ENCODE measurements around the gene SLC25A51.
A peak's percentile ranks its signal among the peaks of the same experiment; 100 is the strongest.

SLC25A51 gene

DNA sequence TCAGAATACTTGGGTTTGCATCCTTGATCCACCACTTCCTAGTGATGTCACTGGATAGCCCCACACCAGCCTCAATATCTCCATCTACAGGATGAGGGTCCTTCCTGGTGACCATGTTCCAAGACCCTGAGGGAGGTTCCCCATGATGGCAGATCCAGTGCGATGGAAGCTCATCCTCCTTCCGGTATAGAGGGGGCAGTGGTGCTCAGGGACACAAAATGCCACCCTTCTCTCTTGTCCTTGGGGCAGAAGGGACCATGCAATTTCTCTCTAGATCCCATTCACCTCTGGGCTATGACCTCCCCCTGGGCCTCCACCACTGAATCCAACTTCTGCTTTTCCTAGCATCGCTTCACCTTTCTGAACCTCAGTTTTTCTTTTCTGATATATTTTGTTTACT lies 5.4 kb upstream of the SLC25A51 start:
- Histone ChIP-seq H3K27me3 (ENCODE audit: insufficient read depth, low read length) (peaks cover 4% of the 10 kb centered on the region; the same call in 1 of the 2 replicates), H3K27ac (ENCODE audit: low read depth, low read length) (no peak overlapping the region), H3K9ac (ENCODE audit: low read depth, low read length) (no peak overlapping the region), H3K36me3 (ENCODE audit: insufficient read depth, low read length) (no peaks in the 10 kb centered on the region), H3K9me3 (ENCODE audit: insufficient read depth, low read depth, low read length) (no peaks in the 10 kb centered on the region), H3K4me1 (ENCODE audit: insufficient read depth, low read length) (peaks cover 11% of the 10 kb centered on the region; the same call in 1 of the 2 replicates), H3K4me3 (ENCODE audit: low read length) (no peak overlapping the region)
- 96% methylated on average over 2 of the region's 3 CpGs for WGBS

- H3K9me3 ChIP-seq (ENCODE audit: insufficient read depth, low read depth, low read length), result no peaks in the 10 kb centered on the region
- no peak overlapping the region for H3K9ac ChIP-seq (ENCODE audit: low read depth, low read length)
- H3K27ac ChIP-seq (ENCODE audit: low read depth, low read length), result no peak overlapping the region
- H3K4me3 ChIP-seq (ENCODE audit: low read length), result no peak overlapping the region
- WGBS, result 91% methylated on average over 4 of the region's 4 CpGs
- H3K27me3 ChIP-seq (ENCODE audit: insufficient read depth, low read length), result peaks cover 4% of the 10 kb centered on the region; the same call in 1 of the 2 replicates
- H3K4me1 ChIP-seq (ENCODE audit: insufficient read depth, low read length), result 0 out of 2 replicates have a peak, but pooled peaks cover 11% of the 10 kb centered on the region
- no peaks in the 10 kb centered on the region for H3K36me3 ChIP-seq (ENCODE audit: insufficient read depth, low read length)
Observed at GRCh38 chr9:37908698-37909186, 4.8 kb upstream of the SLC25A51 start.

- H3K9me3 ChIP-seq (ENCODE audit: insufficient read depth, low read depth, low read length), result no peaks in the 10 kb centered on the region
- 0 out of 2 replicates have a peak, but pooled peaks cover 11% of the 10 kb centered on the region for H3K4me1 ChIP-seq (ENCODE audit: insufficient read depth, low read length)
- peaks cover 4% of the 10 kb centered on the region; the same call in 1 of the 2 replicates for H3K27me3 ChIP-seq (ENCODE audit: insufficient read depth, low read length)
- no peak overlapping the region for H3K9ac ChIP-seq (ENCODE audit: low read depth, low read length)
- H3K36me3 ChIP-seq (ENCODE audit: insufficient read depth, low read length), result no peaks in the 10 kb centered on the region
- no peak overlapping the region for H3K4me3 ChIP-seq (ENCODE audit: low read length)
- WGBS, result 85% methylated on average over 4 of the region's 4 CpGs
- no peak overlapping the region for H3K27ac ChIP-seq (ENCODE audit: low read depth, low read length)
Observed at GRCh38 chr9:37908283-37908682, 4.4 kb upstream of the SLC25A51 start.

- H3K27ac ChIP-seq (ENCODE audit: low read depth, low read length), result no peak overlapping the region
- 83% methylated on average over 11 of the region's 11 CpGs for WGBS
- peaks cover 4% of the 10 kb centered on the region; the same call in 1 of the 2 replicates for H3K27me3 ChIP-seq (ENCODE audit: insufficient read depth, low read length)
- H3K36me3 ChIP-seq (ENCODE audit: insufficient read depth, low read length), result no peaks in the 10 kb centered on the region
- no peaks in the 10 kb centered on the region for H3K9me3 ChIP-seq (ENCODE audit: insufficient read depth, low read depth, low read length)
- H3K4me3 ChIP-seq (ENCODE audit: low read length), result no peak overlapping the region
- H3K4me1 ChIP-seq (ENCODE audit: insufficient read depth, low read length), result peaks cover 18% of the 10 kb centered on the region; the same call in 1 of the 2 replicates
- H3K9ac ChIP-seq (ENCODE audit: low read depth, low read length), result no peak overlapping the region
Observed at GRCh38 chr9:37906312-37907239, 2.6 kb upstream of the SLC25A51 start.

GRCh38 chr9:37905776-37906175 lies 1.8 kb upstream of the SLC25A51 start:
- Histone ChIP-seq H3K36me3 (ENCODE audit: insufficient read depth, low read length) (no peaks in the 10 kb centered on the region), H3K4me1 (ENCODE audit: insufficient read depth, low read length) (peaks cover 18% of the 10 kb centered on the region; the same call in 1 of the 2 replicates), H3K4me3 (ENCODE audit: low read length) (no peak overlapping the region), H3K9ac (ENCODE audit: low read depth, low read length) (no peak overlapping the region), H3K9me3 (ENCODE audit: insufficient read depth, low read depth, low read length) (no peaks in the 10 kb centered on the region), H3K27me3 (ENCODE audit: insufficient read depth, low read length) (peaks cover 4% of the 10 kb centered on the region; the same call in 1 of the 2 replicates), H3K27ac (ENCODE audit: low read depth, low read length) (no peak overlapping the region)
- 92% methylated on average over 4 of the region's 4 CpGs for WGBS

DNA sequence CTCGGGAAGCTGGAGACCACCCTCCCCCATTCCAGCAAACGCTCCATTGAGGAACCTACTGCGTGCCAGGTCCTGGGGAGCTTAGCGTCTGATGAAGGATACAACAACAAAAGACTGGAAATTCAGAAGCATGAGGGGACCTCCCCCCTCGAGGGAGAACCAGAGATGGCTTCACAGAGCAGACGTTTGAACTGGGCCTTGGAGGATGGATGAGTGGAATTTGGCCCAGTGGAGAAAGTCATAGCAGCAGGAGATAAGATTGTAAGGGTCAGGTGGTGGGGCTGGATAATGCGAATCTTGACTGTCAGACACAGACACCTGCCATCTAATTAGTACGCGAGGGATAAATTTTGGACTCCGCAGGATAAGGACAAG lies 1.2 kb upstream of the SLC25A51 start:
- Histone ChIP-seq H3K27ac (ENCODE audit: low read depth, low read length) (no peak overlapping the region), H3K36me3 (ENCODE audit: insufficient read depth, low read length) (no peaks in the 10 kb centered on the region), H3K27me3 (ENCODE audit: insufficient read depth, low read length) (peaks cover 4% of the 10 kb centered on the region; the same call in 1 of the 2 replicates), H3K4me3 (ENCODE audit: low read length) (peak overlapping the region; percentile 77; the same call in 1 of the 2 replicates), H3K9me3 (ENCODE audit: insufficient read depth, low read depth, low read length) (no peaks in the 10 kb centered on the region), H3K9ac (ENCODE audit: low read depth, low read length) (no peak overlapping the region), H3K4me1 (ENCODE audit: insufficient read depth, low read length) (peaks cover 18% of the 10 kb centered on the region; the same call in 1 of the 2 replicates)
- WGBS, result 88% methylated on average over 10 of the region's 10 CpGs

DNA sequence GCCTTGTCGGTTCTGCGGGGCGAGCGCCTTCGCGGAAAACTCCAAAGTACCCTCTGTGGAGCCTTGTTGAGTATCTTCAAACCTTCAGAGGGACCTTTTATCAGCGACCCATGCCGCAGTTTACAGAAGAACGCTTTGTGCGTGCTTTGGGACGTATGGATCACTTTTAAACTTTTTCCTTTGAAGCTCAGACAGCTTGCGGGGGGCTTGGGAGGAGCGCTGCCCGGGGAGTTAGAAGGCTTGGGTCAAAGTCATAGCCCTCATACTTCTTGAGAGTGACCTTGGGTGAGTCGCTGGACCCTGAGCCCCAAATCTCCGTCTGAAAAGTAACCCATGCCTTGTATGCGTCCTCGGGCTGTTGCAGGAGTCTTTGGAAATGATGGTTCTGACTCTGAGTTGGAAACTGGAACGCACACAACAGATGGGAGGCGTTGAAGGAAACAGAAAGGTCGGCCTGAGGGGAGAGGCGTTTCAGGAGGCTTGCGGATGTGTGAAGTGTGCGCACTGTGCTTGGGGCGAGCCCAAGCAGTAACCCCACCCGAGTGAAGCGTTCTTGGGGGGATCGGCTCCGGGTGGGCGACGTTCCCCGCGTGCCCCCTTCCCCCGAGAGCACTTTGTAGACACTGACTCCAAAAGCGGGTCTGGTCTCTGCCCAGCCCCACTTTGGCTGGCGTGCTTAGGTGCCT lies 661 bp upstream of the SLC25A51 start:
- H3K4me1 ChIP-seq (ENCODE audit: insufficient read depth, low read length), result peaks cover 18% of the 10 kb centered on the region; the same call in 1 of the 2 replicates
- H3K9ac ChIP-seq (ENCODE audit: low read depth, low read length), result peak overlapping the region; percentile 77
- H3K36me3 ChIP-seq (ENCODE audit: insufficient read depth, low read length), result no peaks in the 10 kb centered on the region
- H3K9me3 ChIP-seq (ENCODE audit: insufficient read depth, low read depth, low read length), result no peaks in the 10 kb centered on the region
- H3K4me3 ChIP-seq (ENCODE audit: low read length), result peak overlapping the region; percentile 77
- peak overlapping the region; percentile 73; the same call in 1 of the 2 replicates for H3K27ac ChIP-seq (ENCODE audit: low read depth, low read length)
- H3K27me3 ChIP-seq (ENCODE audit: insufficient read depth, low read length), result peaks cover 4% of the 10 kb centered on the region; the same call in 1 of the 2 replicates
- WGBS, result 58% methylated on average over 36 of the region's 36 CpGs

DNA sequence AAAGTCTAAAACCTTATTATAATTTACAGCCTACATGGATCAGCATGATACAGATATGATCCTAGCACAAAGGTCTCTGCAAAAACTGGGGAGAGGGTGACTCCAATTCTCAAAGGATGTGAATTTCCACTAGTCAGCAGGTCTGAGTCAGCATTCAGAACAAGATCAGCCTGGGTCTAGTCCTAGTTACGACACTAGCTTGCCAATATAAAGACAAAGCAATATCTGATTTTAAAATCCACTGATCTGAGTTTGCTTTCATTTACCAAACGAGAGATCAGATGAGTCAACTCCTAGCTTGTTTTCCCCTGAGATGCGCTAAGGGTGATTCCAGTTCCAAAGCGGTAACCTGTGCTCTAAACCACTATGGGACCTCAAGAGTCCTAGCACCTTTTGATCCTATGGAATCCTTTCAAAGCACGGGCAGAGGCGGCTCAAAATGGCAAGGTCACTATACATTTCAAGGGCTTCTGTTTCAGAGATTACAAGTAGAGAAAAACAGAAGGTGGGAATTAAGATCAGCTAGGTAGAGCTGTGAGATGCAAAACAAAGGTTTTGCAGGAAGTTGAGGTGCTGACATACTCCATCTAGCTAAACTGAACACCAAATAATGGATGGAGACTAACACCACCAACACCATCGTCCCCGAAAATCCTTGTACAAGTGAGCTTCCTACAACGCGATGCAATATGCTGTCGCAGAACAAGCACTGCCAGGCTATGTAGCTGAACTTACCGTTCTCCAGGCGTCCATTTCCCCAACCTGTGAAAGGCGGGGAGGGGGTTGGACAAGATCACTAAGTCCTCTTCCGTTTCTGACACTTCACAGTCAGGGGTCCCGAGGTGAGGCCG lies 906 bp downstream of the SLC25A51 start:
- H3K9me3 ChIP-seq (ENCODE audit: insufficient read depth, low read depth, low read length), result no peaks in the 10 kb centered on the region
- no peak overlapping the region for H3K27ac ChIP-seq (ENCODE audit: low read depth, low read length)
- peaks cover 18% of the 10 kb centered on the region; the same call in 1 of the 2 replicates for H3K4me1 ChIP-seq (ENCODE audit: insufficient read depth, low read length)
- WGBS, result 8% methylated on average over 17 of the region's 17 CpGs
- peak overlapping the region; percentile 77 for H3K4me3 ChIP-seq (ENCODE audit: low read length)
- peaks cover 4% of the 10 kb centered on the region; the same call in 1 of the 2 replicates for H3K27me3 ChIP-seq (ENCODE audit: insufficient read depth, low read length)
- peak overlapping the region; percentile 77 for H3K9ac ChIP-seq (ENCODE audit: low read depth, low read length)
- peaks cover 10% of the 10 kb centered on the region for H3K36me3 ChIP-seq (ENCODE audit: insufficient read depth, low read length)

GRCh38 chr9:37902131-37902530 lies 1.8 kb downstream of the SLC25A51 start:
- peaks cover 16% of the 10 kb centered on the region for H3K36me3 ChIP-seq (ENCODE audit: insufficient read depth, low read length)
- no peak overlapping the region for H3K27ac ChIP-seq (ENCODE audit: low read depth, low read length)
- no peak overlapping the region for H3K9ac ChIP-seq (ENCODE audit: low read depth, low read length)
- H3K4me1 ChIP-seq (ENCODE audit: insufficient read depth, low read length), result peaks cover 18% of the 10 kb centered on the region; the same call in 1 of the 2 replicates
- no peaks in the 10 kb centered on the region for H3K9me3 ChIP-seq (ENCODE audit: insufficient read depth, low read depth, low read length)
- H3K4me3 ChIP-seq (ENCODE audit: low read length), result no peak overlapping the region
- peaks cover 4% of the 10 kb centered on the region; the same call in 1 of the 2 replicates for H3K27me3 ChIP-seq (ENCODE audit: insufficient read depth, low read length)

DNA sequence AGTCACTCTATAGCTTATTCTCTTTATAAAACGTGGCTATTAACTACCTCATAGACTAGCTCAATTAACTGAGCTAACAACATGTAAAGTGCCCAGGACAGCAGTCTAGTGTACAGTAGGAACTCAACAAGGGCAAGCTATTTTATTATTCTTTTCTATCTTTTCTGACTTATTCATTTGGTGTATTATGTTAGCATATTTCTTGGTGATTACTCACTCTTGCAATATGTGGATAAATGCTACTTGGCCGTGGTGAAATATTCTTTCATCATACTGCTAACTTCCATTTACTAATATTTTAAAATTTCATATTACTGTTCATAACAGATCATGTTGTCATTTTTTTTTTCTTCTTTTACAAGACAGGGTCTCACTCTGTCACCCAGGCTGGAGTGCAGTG lies 4.9 kb downstream of the SLC25A51 start:
- Histone ChIP-seq H3K9ac (ENCODE audit: low read depth, low read length) (no peak overlapping the region), H3K9me3 (ENCODE audit: insufficient read depth, low read depth, low read length) (no peaks in the 10 kb centered on the region), H3K36me3 (ENCODE audit: insufficient read depth, low read length) (peaks cover 43% of the 10 kb centered on the region), H3K27ac (ENCODE audit: low read depth, low read length) (no peak overlapping the region), H3K4me3 (ENCODE audit: low read length) (no peak overlapping the region), H3K27me3 (ENCODE audit: insufficient read depth, low read length) (no peaks in the 10 kb centered on the region), H3K4me1 (ENCODE audit: insufficient read depth, low read length) (peaks cover 7% of the 10 kb centered on the region; the same call in 1 of the 2 replicates)
- WGBS, result 95% methylated on average over 1 of the region's 2 CpGs

Data from HUES64 (cell line).